Progenitor cell of endocrine pancreas (in vitro differentiated cells): ENCODE results near the gene RERE. TPM values are rescaled to one million over a fixed set of nuclear protein-coding genes. Genes with fewer than 3 reads are reported as not detected.

Source experiments
- DNase-seq: peaks from one replicate; pipeline ENCODE4 v3.0.0; 2021; ENCODE audit warnings: low spot score; ENCODE audit not compliant: unreplicated experiment
- H3K27ac Mint-ChIP-seq: 2 replicates; pipeline ENCODE4 v1.8.0; 2021; ENCODE audit warnings: mild to moderate bottlenecking, moderate library complexity, mixed read lengths
- H3K27me3 Mint-ChIP-seq: 2 replicates; pipeline ENCODE4 v1.8.0; 2021; ENCODE audit warnings: mixed read lengths
- H3K36me3 Mint-ChIP-seq: 2 replicates; pipeline ENCODE4 v1.8.0; 2022; ENCODE audit warnings: mixed read lengths; ENCODE audit not compliant: insufficient read depth
- H3K4me1 Mint-ChIP-seq: 2 replicates; pipeline ENCODE4 v1.8.0; 2021; ENCODE audit warnings: low read depth, mixed read lengths
- H3K4me3 Mint-ChIP-seq: 2 replicates; pipeline ENCODE4 v1.8.0; 2021; ENCODE audit warnings: low read depth, mild to moderate bottlenecking, moderate library complexity, mixed read lengths
- H3K9me3 Mint-ChIP-seq: 2 replicates; pipeline ENCODE4 v1.8.0; 2021; ENCODE audit warnings: low read depth, mixed read lengths
- total RNA-seq: library from RNA; stranded (reverse); gene quantifications from 2 replicates; pipeline ENCODE4 v1.2.1, GENCODE V29; 2021
- TF ChIP-seq, protein P1 (sequence below): fragments of 200-600 bp; sonication (generic); IDR thresholded peaks from one replicate; pipeline ENCODE4 v1.5.0; 2021; ENCODE audit warnings: antibody characterized with exemption, mild to moderate bottlenecking; ENCODE audit not compliant: unreplicated experiment

RERE gene
- total RNA-seq, 1 donor from 2014 or later: 329 TPM

DNA sequence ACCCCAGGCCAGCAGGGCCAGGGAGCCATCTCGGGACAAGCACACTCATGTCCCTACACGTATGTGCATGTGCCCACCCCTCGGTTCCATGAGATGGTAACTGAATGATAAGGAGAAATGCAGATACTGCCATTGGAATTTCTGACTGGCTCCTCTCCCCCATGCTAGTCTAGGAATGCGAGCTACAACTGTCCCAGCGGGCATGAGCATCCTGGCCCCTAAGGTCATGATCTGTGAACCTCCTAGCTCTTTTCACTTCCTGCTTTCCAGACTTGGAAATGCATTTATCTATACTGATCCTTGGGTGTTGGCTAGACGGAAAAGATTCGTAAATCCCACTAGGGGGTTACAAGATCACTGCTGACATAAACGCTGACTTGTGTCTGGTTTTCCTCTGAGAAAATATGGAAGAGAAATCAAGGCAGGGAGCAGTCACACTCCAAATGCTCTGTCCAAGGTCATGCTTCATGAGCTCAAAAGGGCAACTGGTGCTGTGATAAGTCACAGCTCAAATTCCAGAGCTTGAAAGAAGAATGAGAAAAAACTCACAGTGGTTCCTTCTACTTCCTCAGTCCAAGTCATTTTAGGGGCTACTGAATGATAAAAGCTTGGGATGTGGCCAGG lies 449.8 kb downstream of the RERE start:
- TF ChIP-seq, protein P1, sequence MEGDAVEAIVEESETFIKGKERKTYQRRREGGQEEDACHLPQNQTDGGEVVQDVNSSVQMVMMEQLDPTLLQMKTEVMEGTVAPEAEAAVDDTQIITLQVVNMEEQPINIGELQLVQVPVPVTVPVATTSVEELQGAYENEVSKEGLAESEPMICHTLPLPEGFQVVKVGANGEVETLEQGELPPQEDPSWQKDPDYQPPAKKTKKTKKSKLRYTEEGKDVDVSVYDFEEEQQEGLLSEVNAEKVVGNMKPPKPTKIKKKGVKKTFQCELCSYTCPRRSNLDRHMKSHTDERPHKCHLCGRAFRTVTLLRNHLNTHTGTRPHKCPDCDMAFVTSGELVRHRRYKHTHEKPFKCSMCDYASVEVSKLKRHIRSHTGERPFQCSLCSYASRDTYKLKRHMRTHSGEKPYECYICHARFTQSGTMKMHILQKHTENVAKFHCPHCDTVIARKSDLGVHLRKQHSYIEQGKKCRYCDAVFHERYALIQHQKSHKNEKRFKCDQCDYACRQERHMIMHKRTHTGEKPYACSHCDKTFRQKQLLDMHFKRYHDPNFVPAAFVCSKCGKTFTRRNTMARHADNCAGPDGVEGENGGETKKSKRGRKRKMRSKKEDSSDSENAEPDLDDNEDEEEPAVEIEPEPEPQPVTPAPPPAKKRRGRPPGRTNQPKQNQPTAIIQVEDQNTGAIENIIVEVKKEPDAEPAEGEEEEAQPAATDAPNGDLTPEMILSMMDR: no peak
- Mint-ChIP-seq H3K4me1 (peaks cover 60% of the 10 kb centered on the region), H3K27ac (peak overlapping the region; percentile 42), H3K27me3 (no peaks in the 10 kb centered on the region), H3K4me3 (no peak overlapping the region), H3K9me3 (no peaks in the 10 kb centered on the region), H3K36me3 (peaks cover 17% of the 10 kb centered on the region)
- DNase-seq: no peak

GRCh38 chr1:8365661-8366362 lies 451.6 kb downstream of the RERE start:
- no peak for DNase-seq
- no peaks in the 10 kb centered on the region for H3K27me3 Mint-ChIP-seq
- no peaks in the 10 kb centered on the region for H3K9me3 Mint-ChIP-seq
- H3K4me3 Mint-ChIP-seq: no peak overlapping the region
- peak overlapping the region; percentile 29 for H3K27ac Mint-ChIP-seq
- peaks cover 41% of the 10 kb centered on the region for H3K4me1 Mint-ChIP-seq
- TF ChIP-seq, protein P1: no peak
- peaks cover 18% of the 10 kb centered on the region for H3K36me3 Mint-ChIP-seq

DNA sequence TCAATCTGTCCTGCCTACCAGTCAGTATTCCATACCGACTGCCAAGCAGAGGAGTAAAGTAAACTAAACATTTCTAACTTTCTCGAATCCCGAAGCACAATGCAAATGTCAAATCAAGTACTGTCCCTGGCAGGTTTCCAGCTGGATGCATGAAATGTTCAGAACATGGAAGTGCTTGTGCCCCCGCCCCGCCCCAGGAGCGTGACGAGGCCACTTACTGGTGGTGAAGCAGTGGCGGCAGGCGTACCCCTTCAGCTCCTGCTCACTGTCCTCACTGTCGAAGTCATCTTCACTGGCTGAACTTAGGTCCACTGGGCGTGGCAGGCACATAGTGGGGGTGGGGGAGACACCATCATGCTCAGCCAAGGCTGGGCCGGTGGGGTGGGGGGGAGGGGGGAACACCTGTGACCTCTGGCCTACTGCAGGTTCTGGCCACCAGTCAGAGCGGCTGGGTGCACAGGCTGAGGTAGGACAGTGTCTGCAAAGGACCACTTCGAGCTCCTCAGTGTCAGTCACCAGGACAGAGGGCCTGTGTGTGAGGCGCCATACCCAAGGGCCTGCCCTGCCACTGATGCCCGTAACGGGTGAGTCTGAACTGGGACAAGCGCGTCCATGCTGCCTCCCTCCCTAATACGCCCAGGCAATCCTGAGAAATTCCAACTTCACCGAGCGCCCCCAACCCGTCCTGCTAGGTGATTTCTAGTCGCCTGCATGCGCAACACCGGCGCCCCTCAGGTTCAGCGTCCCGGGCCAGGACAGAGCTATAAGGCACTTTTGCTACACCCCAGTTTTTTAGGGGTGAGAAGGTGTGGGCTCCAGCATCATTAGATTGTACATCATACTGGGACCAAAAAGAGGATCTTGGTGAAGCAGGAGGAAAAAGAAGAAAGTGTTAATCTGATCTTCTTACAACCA lies 452.7 kb downstream of the RERE start:
- peaks cover 31% of the 10 kb centered on the region for H3K4me1 Mint-ChIP-seq
- no peak overlapping the region for H3K4me3 Mint-ChIP-seq
- no peaks in the 10 kb centered on the region for H3K9me3 Mint-ChIP-seq
- DNase-seq: no peak
- H3K36me3 Mint-ChIP-seq: peaks cover 18% of the 10 kb centered on the region
- no peaks in the 10 kb centered on the region for H3K27me3 Mint-ChIP-seq
- peak overlapping the region; percentile 64 for H3K27ac Mint-ChIP-seq
- TF ChIP-seq, protein P1: no peak

- H3K4me3 Mint-ChIP-seq: no peak overlapping the region
- H3K27me3 Mint-ChIP-seq: no peaks in the 10 kb centered on the region
- H3K27ac Mint-ChIP-seq: peak overlapping the region; percentile 49
- no peaks in the 10 kb centered on the region for H3K9me3 Mint-ChIP-seq
- TF ChIP-seq, protein P1: no peak
- peaks cover 24% of the 10 kb centered on the region for H3K4me1 Mint-ChIP-seq
- no peak for DNase-seq
- peaks cover 21% of the 10 kb centered on the region for H3K36me3 Mint-ChIP-seq
These were observed 453.6 kb downstream of the RERE start for GRCh38 chr1:8363767-8364301.
